ENCODE measurements around the gene HADH. TPM values are rescaled to one million over a fixed set of nuclear protein-coding genes. Genes with fewer than 3 reads are reported as not detected.

Gene HADH
- total RNA-seq, 1 donor from 2014 or later: 19.9 TPM

DNA sequence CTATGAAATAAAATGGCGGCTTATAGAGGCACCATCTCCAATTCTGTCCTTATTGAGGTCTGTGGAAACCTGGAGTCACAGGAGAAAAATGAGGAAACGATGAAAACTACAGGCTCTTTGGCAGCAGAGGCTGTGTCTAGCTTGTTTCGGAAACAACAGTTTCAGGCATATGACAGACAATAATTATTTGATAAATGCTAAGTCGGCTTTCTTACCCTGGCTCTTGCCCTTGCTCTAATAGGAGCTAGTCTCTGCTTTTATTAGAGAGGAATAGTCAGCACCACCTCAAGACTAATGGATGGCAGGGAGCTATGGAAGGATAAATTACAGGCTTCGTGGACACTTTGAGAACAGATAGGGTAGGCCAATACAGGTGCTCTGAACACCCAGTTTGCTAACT is 24.3 kb downstream of the HADH start:
- H3K4me3 ChIP-seq (ENCODE audit: low read depth, low read length): no peak overlapping the region
- no peaks in the 10 kb centered on the region for H3K36me3 ChIP-seq (ENCODE audit: control insufficient read depth, insufficient read depth, low read length)
- no peaks in the 10 kb centered on the region for H3K27me3 ChIP-seq (ENCODE audit: control insufficient read depth, insufficient read depth, low read length)
- DNase-seq (ENCODE audit: low read depth): no peak
- TF ChIP-seq, protein P1, sequence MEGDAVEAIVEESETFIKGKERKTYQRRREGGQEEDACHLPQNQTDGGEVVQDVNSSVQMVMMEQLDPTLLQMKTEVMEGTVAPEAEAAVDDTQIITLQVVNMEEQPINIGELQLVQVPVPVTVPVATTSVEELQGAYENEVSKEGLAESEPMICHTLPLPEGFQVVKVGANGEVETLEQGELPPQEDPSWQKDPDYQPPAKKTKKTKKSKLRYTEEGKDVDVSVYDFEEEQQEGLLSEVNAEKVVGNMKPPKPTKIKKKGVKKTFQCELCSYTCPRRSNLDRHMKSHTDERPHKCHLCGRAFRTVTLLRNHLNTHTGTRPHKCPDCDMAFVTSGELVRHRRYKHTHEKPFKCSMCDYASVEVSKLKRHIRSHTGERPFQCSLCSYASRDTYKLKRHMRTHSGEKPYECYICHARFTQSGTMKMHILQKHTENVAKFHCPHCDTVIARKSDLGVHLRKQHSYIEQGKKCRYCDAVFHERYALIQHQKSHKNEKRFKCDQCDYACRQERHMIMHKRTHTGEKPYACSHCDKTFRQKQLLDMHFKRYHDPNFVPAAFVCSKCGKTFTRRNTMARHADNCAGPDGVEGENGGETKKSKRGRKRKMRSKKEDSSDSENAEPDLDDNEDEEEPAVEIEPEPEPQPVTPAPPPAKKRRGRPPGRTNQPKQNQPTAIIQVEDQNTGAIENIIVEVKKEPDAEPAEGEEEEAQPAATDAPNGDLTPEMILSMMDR (IDR thresholded peaks at IDR 0.05; ENCODE audit: insufficient read depth, low read length, poor library complexity, severe bottlenecking): no peak

DNA sequence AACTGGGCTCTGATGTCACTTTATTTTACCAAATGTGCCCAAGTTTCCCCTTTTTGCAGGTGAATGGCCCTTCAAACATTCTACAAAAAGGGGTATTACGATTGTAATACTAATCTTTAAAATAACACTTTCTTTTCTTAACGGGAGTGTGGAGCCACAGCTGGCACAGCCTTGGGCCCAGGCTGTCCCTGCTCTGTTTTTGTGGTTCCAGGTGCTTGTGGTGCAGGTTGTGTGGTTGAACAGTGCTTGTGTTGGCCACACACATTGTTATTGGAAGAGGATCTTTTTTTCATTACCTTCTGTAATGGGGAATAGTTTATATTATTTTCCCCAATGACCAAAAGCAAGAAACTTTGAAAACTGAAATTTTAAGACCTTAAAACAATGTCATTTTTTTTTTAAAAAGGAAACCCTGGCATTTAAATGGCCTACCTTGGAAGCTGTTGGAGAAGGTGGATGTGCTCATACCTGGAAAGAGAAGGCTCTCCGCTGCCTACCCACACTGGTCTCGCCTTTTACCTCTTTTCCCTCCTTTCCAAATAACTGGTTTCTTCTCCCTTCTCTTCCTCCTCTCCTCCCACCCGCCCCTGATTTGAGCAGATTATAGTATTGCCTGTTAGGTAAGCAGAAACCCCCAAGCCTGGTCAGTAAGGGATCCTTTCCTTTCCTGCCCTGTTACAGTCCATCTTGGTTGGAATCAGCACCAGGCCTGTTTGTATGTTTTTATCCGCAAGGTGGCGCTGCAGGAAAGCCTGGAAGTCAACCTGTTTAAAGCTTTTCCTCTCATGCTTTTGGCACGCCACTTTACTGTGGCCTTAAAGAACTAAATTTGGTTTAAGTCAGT is 28.6 kb downstream of the HADH start:
- Histone ChIP-seq H3K4me3 (ENCODE audit: low read depth, low read length) (no peak overlapping the region), H3K27me3 (ENCODE audit: control insufficient read depth, insufficient read depth, low read length) (no peaks in the 10 kb centered on the region), H3K36me3 (ENCODE audit: control insufficient read depth, insufficient read depth, low read length) (no peaks in the 10 kb centered on the region)
- DNase-seq (ENCODE audit: low read depth): peak; percentile 41
- TF ChIP-seq, protein P1 (IDR thresholded peaks at IDR 0.05; ENCODE audit: insufficient read depth, low read length, poor library complexity, severe bottlenecking): peak; percentile 78

DNA sequence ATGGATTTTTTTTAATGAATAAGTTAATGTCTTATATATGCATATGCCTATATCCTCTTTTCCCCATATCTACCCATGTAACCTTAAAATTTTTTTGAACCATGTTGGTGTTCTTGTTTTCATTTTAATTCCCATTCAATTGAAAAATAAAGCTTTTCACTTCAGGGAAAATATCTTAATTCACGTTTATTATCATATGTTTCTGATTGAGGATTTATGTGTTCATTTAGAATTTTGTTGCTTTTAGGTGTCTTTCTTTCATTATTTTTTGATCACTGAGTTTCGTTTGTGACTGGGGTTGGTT is 29.1 kb downstream of the HADH start:
- H3K36me3 ChIP-seq (ENCODE audit: control insufficient read depth, insufficient read depth, low read length): no peaks in the 10 kb centered on the region
- TF ChIP-seq, protein P1 (IDR thresholded peaks at IDR 0.05; ENCODE audit: insufficient read depth, low read length, poor library complexity, severe bottlenecking): no peak
- no peak overlapping the region for H3K4me3 ChIP-seq (ENCODE audit: low read depth, low read length)
- H3K27me3 ChIP-seq (ENCODE audit: control insufficient read depth, insufficient read depth, low read length): no peaks in the 10 kb centered on the region
- no peak for DNase-seq (ENCODE audit: low read depth)

DNA sequence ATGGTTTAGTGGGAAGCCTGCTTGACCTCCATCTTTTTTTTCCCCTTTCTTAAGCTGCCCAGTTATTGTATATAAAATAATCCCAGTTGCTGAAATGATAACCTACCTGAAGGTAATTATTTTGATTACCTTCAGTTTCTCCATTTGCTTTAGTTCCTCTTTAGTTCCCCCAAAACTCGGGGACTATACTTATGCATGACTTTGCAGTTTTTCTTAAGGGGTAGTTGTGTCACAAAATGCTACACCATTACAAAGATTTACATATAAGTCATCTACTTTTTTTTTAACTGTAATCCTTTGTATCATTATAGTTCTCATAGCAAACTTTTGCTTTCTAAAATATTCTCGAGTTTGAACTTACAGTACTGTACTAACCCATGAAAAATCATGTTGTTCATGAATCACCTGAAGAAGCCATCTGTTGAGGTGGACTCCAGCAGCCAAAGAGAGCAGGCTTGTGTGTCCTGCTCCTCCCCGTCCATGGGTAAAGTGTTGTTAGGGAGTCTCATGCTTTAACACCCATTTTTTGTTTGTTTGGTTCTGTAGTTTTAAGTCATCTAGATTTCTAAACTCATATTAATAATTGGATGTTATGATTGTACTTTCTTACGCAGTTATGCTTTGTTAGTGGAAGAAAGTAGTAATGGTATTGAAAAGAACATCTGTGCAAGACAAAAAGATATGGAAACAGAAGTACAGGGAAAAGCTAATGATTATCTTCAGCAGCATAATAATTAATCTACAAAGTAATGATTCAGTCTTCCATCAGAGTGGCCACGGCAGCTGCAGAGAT is 34.6 kb downstream of the HADH start:
- no peaks in the 10 kb centered on the region for H3K27me3 ChIP-seq (ENCODE audit: control insufficient read depth, insufficient read depth, low read length)
- H3K4me3 ChIP-seq (ENCODE audit: low read depth, low read length): no peak overlapping the region
- TF ChIP-seq, protein P1 (IDR thresholded peaks at IDR 0.05; ENCODE audit: insufficient read depth, low read length, poor library complexity, severe bottlenecking): no peak
- H3K36me3 ChIP-seq (ENCODE audit: control insufficient read depth, insufficient read depth, low read length): no peaks in the 10 kb centered on the region
- peak; percentile 29 for DNase-seq (ENCODE audit: low read depth)

DNA sequence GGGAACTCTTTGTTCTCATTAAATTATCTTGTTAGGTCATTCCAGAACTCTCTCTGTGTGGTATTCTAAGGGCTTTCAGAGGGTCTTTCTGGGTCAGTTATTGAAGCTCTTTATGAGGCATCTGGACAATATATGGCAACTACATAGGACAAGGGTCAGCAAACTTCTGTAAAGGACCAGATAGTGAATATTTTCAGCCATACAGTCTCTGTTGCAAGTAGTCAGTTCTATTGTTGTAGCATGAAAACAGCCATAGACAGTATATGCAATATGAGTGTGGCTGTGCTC is 35.1 kb downstream of the HADH start:
- Histone ChIP-seq H3K4me3 (ENCODE audit: low read depth, low read length) (no peak overlapping the region), H3K36me3 (ENCODE audit: control insufficient read depth, insufficient read depth, low read length) (no peaks in the 10 kb centered on the region), H3K27me3 (ENCODE audit: control insufficient read depth, insufficient read depth, low read length) (no peaks in the 10 kb centered on the region)
- TF ChIP-seq, protein P1 (IDR thresholded peaks at IDR 0.05; ENCODE audit: insufficient read depth, low read length, poor library complexity, severe bottlenecking): no peak
- DNase-seq (ENCODE audit: low read depth): peak; percentile 16

All from kidney epithelial cell (primary cell).